GM18502 (cell line): ENCODE results near the gene WIZ.

Source experiments
- ATAC-seq: cut with Tn5 transposase; IDR thresholded peaks from one replicate; pipeline ENCODE4 v1.9.1; 2021; ENCODE audit warnings: mild to moderate bottlenecking; ENCODE audit not compliant: unreplicated experiment, poor library complexity

The WIZ gene

GRCh38 chr19:15468675-15469512 lies 19.1 kb upstream of the WIZ start:
- no peak for ATAC-seq

GRCh38 chr19:15467734-15468214 lies 18.0 kb upstream of the WIZ start:
- no peak for ATAC-seq

- peak; percentile 58 for ATAC-seq
Observed at GRCh38 chr19:15466851-15467733, 17.3 kb upstream of the WIZ start.

GRCh38 chr19:15464394-15465385 lies 14.9 kb upstream of the WIZ start, which contains the start of gene RASAL3:
RASAL3 (minus strand) TSS chr19:15464544; CDS start chr19:15464358, 186 bp downstream.
- ATAC-seq = peak; percentile 48

GRCh38 chr19:15463861-15464371 lies 14.2 kb upstream of the WIZ start:
- peak; percentile 48 for ATAC-seq

- no peak for ATAC-seq
Observed at GRCh38 chr19:15461694-15462093, 11.9 kb upstream of the WIZ start.

- ATAC-seq = no peak
Observed at GRCh38 chr19:15457701-15458484, 8.1 kb upstream of the WIZ start.

- no peak for ATAC-seq
Observed at GRCh38 chr19:15456871-15457700, 7.3 kb upstream of the WIZ start.

GRCh38 chr19:15456441-15456840 lies 6.7 kb upstream of the WIZ start:
- ATAC-seq = no peak

- no peak for ATAC-seq
Observed at GRCh38 chr19:15455996-15456395, 6.2 kb upstream of the WIZ start.

- ATAC-seq = no peak
Observed at GRCh38 chr19:15453906-15454860, 4.4 kb upstream of the WIZ start.

- ATAC-seq = no peak
Observed at GRCh38 chr19:15453091-15453578, 3.4 kb upstream of the WIZ start.

- no peak for ATAC-seq
Observed at GRCh38 chr19:15452111-15453047, 2.6 kb upstream of the WIZ start.

- ATAC-seq = no peak
Observed at GRCh38 chr19:15450528-15450890, 753 bp upstream of the WIZ start.

GRCh38 chr19:15448778-15449619 lies 757 bp downstream of the WIZ start:
- ATAC-seq = peak; percentile 11
